Measurements from ENCODE around the gene PTGS1.
A peak's percentile ranks its signal among the peaks of the same experiment; 100 is the strongest.

PTGS1 gene

GRCh38 chr9:122374885-122375420 lies 4.1 kb downstream of the PTGS1 start:
- no peak for DNase-seq (ENCODE audit: low spot score)

DNA sequence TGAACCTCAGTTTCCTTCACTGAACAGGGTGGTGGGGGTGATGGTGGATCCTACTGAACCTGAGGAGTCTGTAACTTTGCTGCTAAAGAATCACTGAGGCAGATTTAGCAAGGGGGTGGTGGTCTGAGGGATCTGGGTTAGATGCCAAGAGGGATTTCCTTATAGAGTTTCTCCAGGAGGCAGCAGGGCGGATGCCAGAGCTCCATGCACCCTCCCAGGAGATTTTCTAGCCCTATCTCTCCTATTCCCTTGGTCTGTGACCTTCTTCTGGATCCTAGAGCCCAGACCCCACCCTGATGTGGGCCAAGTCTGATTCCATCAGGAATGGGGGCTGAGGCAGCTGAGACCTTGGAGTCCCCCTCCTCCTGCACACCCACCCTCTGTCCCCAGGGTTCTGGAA lies 6.0 kb downstream of the PTGS1 start:
- DNase-seq (ENCODE audit: low spot score) = no peak

GRCh38 chr9:122377241-122378164 lies 6.7 kb downstream of the PTGS1 start:
- DNase-seq (ENCODE audit: low spot score) = no peak

GRCh38 chr9:122378236-122378635 lies 7.4 kb downstream of the PTGS1 start:
- no peak for DNase-seq (ENCODE audit: low spot score)

- DNase-seq (ENCODE audit: low spot score) = no peak
Observed at GRCh38 chr9:122379340-122379739, 8.5 kb downstream of the PTGS1 start.

GRCh38 chr9:122380293-122380692 lies 9.5 kb downstream of the PTGS1 start:
- no peak for DNase-seq (ENCODE audit: low spot score)

DNA sequence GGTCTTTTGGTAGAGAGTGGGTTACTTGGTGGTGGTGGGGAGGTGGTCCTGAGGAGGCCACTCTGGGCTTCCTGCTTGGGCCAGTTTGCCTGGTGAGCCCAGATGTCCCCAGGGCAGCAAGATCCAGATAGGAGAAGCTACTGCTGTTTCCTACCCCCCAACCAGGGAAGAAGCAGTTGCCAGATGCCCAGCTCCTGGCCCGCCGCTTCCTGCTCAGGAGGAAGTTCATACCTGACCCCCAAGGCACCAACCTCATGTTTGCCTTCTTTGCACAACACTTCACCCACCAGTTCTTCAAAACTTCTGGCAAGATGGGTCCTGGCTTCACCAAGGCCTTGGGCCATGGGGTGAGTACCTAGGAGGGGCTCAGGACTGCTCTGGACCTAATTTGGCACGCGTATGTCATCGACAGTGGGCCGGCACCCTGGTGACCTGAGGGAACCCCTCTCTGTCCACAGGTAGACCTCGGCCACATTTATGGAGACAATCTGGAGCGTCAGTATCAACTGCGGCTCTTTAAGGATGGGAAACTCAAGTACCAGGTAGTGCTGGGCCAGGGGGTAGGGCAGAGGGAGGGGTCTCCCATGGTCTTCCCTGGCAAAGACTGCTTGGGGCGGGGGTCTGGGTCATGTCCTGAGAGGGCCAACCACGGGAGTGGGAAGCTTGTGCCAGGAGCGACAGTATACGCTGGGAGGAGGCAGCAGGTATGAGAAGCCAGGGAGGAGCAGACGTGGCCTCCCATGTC lies 10.6 kb downstream of the PTGS1 start:
- no peak for DNase-seq (ENCODE audit: low spot score)

GRCh38 chr9:122382901-122383850 lies 12.4 kb downstream of the PTGS1 start:
- no peak for DNase-seq (ENCODE audit: low spot score)

- DNase-seq (ENCODE audit: low spot score) = no peak
Observed at GRCh38 chr9:122383992-122384461, 13.2 kb downstream of the PTGS1 start.

GRCh38 chr9:122386311-122386872 lies 15.6 kb downstream of the PTGS1 start:
- no peak for DNase-seq (ENCODE audit: low spot score)

- no peak for DNase-seq (ENCODE audit: low spot score)
Observed at GRCh38 chr9:122387536-122387935, 16.7 kb downstream of the PTGS1 start.

GRCh38 chr9:122389195-122389594 lies 18.4 kb downstream of the PTGS1 start:
- DNase-seq (ENCODE audit: low spot score) = no peak

GRCh38 chr9:122389799-122390481 lies 19.1 kb downstream of the PTGS1 start:
- DNase-seq (ENCODE audit: low spot score) = peak; percentile 69

GRCh38 chr9:122392284-122392683 lies 21.5 kb downstream of the PTGS1 start:
- DNase-seq (ENCODE audit: low spot score) = no peak

GRCh38 chr9:122392714-122393113 lies 21.9 kb downstream of the PTGS1 start:
- no peak for DNase-seq (ENCODE audit: low spot score)

- DNase-seq (ENCODE audit: low spot score) = no peak
Observed at GRCh38 chr9:122393284-122393983, 22.6 kb downstream of the PTGS1 start.

GRCh38 chr9:122394265-122395125 lies 23.7 kb downstream of the PTGS1 start:
- DNase-seq (ENCODE audit: low spot score) = no peak

DNA sequence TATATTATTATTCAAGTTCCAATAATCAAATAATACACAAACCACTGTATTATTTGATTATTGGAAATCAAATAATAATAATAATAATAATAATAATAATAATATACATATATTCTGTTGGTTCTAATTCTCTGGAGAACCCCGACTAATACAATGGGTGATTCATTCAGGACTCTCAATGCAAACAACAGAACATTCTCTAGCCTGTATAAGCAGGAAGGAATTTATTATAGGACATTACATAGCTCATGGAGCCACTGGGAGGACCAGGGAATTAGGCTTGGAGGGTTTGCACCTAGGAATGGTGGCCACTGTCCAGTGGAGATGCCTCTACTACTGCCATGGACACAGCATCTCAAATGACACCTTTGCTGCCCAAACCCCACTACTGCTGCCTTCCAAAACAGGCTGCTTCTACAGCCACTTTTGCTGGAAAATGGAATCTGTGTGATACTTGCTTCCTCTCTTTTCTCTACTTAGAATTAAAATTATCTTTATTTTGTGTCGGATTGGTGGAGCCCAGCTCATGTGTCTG lies 25.9 kb downstream of the PTGS1 start:
- DNase-seq (ENCODE audit: low spot score) = no peak

DNA sequence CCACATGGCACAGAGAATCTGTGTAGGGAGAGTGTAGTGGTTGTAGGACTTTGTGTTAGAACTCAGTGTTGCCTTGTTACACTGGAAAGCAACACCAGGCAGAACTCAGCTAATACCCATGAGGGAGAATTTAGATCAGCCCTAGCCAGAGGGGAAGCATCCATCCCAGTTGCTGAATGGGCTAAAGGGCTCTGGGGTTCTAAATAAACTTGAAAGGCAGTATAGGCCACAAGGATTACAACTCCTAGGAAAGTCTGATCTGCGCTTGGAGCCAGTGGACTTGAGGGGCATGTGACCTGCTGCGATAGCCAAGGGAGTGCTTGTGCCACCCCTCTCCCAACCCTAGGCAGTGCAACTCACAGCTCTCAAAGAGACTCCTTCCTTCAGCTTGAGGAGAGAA lies 26.9 kb downstream of the PTGS1 start:
- DNase-seq (ENCODE audit: low spot score) = no peak
